ENCODE data around the gene MMRN2.

Gene MMRN2

GRCh38 chr10:86970162-86970981 lies 13.0 kb upstream of the MMRN2 start:
- peak; percentile 57 for DNase-seq

GRCh38 chr10:86969421-86970041 lies 12.1 kb upstream of the MMRN2 start:
- peak; percentile 27 for DNase-seq

GRCh38 chr10:86968994-86969355 lies 11.6 kb upstream of the MMRN2 start:
- DNase-seq = no peak

DNA sequence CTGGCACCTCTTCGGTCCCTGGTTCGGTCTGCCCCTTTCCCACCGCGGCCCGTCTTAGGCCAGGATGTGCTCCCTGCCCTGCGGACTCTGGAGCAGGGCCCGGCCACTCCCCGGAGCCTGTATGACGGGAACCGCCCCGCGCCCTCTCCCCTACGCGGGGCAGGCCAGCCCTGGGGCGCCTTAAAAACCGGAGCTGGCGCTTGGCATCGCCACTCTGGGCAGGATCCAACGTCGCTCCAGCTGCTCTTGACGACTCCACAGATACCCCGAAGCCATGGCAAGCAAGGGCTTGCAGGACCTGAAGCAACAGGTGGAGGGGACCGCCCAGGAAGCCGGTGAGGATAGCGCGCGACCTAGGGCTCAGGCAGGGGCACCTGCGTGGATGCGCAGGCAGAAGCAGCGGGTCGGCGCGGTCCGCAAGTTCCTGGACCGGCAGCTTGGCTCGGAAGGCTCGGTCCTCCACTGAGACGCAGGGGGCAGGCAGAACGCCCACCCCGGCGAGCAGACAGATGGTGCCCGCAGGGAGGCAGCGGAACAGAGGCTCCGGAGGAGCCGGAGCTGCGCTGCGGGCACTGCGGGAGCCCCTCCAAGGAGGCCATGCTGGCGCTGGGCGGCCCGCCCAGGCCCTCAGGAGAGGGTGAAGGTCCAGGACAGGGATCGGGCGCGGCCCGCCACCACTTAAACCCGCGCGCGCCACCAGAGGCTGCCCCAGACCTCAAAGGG lies 11.0 kb upstream of the MMRN2 start, which contains the start of gene ADIRF:
ADIRF (plus strand) TSS at position 212 of the 723 bp plus-strand sequence; CDS start at position 275, 63 bp downstream.
- no peak for DNase-seq

DNA sequence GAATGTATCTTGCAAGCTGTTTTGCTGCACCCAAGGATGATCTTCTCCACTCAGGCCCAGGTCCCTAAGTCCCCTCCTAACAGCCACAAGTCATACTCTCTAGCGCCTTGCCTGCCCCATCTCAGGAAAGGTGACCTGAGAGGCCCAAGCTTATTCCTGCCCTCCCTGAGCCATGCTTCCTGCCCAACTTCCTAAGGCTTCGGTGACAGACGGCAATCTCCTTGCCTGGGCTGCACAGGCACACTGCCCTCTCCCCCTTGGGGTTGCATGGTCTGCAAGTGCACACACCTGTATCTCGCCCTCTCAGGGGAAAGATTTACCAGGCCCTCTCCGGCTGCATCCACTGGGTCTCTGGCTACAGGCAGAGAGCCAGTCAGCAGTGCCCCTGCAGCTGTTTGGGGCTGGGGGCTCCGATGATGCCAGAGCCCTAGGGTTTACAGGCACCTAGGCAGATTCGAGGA lies 10.1 kb upstream of the MMRN2 start:
- DNase-seq = no peak

DNA sequence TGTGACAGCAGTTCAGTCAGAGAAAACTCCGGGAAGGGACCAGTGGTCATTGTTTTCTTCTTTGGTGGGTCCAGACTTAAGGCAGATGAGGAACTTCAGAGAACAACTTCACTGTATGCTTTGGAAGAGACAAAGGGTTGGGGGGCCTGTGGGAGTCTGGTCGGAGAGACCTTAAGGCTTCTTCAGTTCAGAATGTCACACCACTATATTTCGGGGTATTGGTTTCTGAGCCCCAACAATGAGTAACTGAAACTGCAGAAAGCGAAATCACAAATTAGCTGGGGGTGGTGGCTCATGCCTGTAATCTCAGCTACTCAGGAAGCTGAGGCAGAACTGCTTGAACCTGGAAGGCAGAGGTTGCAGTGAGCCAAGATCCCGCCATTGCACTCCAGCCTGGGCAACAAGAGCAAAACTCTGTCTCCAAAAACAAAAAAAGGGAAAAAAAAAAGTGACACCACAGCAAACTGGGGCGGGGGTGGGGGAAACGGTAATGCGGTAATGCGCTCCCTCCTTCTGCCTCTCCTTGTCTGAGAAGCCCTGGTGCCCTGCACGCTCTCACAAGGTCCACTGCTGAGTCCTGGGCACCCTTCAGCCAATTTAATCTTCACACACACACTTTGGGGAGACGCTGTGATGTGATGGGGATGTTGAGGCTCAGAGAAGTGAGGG lies 8.7 kb upstream of the MMRN2 start:
- no peak for DNase-seq

DNA sequence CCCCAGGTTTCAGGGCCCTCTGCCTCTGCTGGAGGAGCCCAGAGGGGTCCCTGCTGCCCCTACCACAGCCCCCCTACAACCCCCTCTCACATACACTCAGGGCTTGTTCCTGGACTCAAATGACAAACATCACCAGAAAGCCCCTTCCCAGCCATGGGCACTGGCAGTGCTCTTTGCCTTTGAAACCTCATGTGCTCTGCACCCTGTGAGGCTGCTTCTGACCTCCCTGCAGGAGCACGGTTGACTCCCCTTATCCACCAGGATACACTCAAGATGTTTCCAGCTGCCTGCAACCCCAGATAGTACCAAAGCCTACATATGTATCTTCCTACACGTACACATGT lies 7.4 kb upstream of the MMRN2 start:
- no peak for DNase-seq

DNA sequence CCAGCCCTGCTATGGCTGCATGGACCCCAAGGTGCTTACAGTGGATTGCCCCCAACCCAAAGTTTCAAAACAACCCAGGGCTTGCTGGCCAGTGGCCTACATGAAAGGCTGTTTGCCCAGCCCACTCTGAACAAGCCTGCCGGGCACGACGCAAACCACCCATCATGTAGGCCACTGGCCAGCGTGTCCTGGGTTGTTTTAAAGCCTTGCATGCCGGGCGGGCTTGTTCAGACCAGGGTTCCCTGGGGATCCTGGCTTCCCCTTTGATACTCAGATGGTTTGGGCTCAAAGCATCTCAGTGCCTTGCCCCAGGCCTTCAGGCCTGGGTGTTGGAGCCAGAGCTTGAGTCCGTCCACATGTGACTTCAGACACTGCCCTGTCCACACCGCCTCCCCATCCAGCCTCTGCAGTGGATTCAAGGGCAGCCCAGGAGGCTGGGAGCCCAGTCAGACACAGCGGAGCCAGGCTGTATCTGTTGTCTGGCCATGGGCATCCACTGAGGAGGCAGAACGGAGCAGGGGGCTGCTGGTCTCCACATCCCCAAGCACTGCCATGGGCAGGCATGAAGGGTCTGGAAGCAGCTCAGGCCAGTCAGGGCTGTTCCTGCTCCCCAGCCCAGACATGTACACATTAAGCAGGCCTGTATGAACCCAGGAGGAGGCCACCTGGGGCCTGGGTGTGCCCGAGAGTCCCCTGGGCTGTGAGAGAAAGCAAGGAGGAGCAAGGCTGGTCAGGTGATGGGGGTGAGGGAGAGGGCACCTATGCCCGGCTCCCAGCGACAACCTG lies 6.8 kb upstream of the MMRN2 start:
- DNase-seq = no peak

DNA sequence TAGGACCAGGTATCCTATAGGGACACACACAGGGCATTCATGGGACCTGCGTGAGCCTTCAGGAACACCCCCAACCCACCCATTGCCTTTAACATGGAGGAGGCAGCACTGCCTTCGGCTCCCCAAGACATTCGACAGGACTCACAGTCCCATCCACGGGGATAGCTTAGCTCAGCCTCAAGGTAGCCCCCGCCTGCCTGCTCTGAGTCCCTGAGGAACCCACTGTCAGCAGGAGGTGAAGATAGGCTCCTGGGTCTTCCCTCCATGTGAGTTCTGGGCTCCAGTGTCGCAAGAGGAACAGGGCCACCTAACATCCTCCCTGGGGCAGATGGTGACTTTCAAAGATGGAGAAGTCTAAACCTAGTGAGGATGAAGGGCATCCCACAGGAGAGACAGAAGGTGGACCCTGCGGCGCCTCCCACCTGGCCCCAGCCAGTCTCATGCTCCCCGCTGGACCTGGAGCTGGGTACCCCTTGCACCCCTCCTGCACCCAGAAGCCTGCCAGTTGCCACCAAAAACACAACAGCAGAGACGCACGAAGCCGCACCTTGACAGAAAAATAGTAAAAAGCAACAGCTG lies 6.0 kb upstream of the MMRN2 start:
- no peak for DNase-seq

GRCh38 chr10:86962981-86963310 lies 5.5 kb upstream of the MMRN2 start:
- DNase-seq = no peak

DNA sequence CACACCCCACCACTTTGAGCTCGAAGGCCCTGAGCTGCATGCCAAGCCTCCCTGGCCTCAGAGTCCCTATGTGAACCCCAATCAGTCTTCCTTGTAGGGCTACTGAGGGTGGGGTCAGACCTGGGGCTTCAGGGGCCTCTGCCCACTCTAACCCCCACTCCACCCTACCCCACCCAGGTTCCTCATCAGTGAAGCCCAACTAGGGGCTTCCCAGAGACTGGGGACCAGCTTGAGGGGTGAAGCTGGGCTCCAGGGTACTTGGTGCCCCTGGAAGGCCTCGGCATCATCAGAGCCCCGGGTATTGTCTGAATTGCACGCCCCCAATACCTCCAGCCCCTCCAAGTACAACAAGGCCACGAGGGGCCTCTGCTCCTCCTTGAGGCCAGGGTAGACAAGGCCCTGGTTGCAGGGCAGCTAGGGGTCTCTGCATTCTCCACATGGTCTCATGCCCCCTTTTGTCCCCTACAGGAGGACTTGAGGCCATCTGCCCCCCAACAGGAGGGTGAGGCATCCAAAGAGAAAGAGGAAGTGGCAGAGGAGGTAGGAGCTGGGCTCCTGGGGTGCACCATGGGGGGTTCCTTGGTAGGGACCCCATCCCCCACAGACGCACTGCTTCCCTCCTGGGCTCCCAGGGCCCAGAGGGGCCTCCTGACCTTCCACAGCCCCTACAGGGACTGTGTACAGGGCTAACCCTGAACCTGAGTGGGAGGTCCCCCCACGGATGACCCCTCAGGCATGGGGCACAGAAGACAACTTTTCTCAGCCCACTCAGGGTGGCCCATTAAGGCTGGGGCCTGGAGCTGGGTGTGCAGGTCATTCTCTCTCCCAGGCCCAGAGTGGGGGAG lies 4.9 kb upstream of the MMRN2 start:
- DNase-seq = no peak

GRCh38 chr10:86961481-86962091 lies 4.2 kb upstream of the MMRN2 start:
- no peak for DNase-seq

DNA sequence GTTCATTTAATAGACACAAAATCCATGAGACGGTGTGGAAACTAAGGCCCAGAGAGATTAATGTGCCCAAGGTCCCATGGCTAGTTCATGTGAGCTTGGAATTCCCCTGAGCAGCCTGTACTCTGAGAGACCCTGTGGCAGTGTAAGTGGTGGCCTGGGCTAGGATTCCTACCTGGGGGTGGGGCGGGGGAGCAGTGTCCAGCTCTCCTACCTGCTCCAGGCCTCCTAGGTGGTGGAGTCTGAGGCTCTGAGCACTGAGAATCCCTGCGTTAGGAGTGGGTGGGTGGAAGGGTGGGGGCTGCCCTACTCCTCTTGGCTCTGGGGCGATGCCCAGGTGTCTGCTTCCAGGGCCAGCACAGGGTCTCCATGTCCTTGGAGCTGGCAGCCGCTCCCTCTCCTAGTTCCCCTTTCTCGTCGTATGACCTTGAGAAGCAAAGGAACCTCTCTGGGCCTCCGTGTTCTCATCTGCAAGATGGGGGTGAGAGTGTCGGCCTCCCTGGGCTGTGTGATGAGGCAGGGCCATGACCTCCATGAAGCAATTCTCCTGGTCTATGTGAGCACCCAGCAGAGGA lies 3.5 kb upstream of the MMRN2 start:
- DNase-seq = no peak

GRCh38 chr10:86960003-86960862 lies 2.8 kb upstream of the MMRN2 start:
- DNase-seq = peak; percentile 64

- DNase-seq = no peak
These were observed 2.3 kb upstream of the MMRN2 start for GRCh38 chr10:86959737-86960002.

DNA sequence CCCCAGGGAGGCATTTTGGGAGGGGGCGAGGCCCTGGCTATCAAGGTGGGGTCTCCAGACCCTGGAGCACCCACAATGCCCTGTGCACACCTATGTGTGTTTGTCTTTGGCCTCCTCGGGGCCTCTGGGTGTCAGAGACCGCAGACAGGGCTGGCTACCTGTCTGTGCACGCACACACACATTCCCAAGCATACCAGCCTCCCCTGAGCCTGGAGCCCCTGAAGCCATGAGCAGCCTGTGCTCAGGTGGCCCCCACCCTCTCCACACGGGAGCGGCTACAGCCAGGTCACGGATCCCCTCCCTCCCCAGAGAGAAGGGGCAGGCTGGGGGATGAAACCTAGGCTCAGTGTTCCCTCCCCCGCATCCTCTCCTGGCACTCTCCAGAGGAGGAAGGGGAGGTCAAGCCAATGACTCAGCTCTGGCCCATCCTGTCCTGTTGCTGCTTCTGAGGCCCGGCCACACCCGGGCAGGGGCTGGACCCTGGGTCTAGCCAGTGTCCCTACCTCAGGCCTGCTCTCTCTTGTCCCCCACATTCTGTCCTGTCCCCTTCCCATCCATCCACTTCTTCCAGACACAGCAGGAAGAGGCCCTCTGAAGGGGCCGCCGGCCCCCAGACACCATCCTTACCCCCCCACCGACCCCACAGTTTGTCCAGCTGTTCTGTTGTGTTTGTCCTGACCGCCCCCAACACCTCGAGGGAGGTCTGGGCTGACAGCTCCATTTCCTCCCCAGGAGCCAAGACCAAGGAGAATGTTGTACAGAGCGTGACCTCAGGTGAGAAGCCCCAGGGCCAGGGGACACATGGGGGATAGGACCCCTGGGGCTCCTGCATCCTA lies 1.7 kb upstream of the MMRN2 start:
- peak; percentile 52 for DNase-seq

DNA sequence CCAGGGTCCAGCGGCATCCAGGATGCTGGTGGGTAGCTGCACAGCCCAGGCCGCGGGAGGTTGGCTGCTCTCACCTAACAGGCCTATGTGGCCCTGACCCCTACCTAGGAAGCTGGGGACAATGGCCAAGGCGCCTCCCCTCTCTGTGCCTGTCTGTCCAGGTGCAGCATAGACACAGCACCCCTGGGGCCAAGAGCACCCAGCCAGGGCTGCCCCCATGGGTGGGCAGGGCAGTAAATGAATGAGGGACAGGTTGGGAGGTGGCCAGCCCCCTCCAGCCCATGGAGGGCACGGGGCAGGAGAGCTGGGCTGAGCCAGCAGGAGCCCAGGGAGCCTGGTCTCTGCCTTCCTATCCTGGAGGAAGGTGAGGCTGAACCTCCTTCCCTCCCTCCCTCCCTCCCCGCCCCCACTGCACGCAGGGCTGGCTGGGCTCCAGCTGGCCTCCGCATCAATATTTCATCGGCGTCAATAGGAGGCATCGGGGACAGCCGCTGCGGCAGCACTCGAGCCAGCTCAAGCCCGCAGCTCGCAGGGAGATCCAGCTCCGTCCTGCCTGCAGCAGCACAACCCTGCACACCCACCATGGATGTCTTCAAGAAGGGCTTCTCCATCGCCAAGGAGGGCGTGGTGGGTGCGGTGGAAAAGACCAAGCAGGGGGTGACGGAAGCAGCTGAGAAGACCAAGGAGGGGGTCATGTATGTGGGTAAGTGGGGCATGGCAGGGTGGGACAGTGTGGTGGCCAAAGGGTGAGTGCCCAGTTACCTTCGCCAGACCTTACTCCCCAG lies 893 bp upstream of the MMRN2 start, which contains the start of gene SNCG:
SNCG (plus strand) TSS at position 484 of the 785 bp plus-strand sequence; CDS start at position 583, 99 bp downstream.
- no peak for DNase-seq
